Activated naive CD4-positive, alpha-beta T cell treated with Interleukin-2 at 50 U/mL for 16 hours (primary cell): ENCODE results near the gene SLC9A9.
"Not testable (repeated sequence)": the region's sequence is repeated elsewhere in the genome, so short reads cannot be mapped to it uniquely, and the experiment has no call there.

ENCODE experiments used
- DNase-seq: peaks from one replicate; pipeline ENCODE4 v3.0.0-alpha.2; 2020

SLC9A9 gene

DNA sequence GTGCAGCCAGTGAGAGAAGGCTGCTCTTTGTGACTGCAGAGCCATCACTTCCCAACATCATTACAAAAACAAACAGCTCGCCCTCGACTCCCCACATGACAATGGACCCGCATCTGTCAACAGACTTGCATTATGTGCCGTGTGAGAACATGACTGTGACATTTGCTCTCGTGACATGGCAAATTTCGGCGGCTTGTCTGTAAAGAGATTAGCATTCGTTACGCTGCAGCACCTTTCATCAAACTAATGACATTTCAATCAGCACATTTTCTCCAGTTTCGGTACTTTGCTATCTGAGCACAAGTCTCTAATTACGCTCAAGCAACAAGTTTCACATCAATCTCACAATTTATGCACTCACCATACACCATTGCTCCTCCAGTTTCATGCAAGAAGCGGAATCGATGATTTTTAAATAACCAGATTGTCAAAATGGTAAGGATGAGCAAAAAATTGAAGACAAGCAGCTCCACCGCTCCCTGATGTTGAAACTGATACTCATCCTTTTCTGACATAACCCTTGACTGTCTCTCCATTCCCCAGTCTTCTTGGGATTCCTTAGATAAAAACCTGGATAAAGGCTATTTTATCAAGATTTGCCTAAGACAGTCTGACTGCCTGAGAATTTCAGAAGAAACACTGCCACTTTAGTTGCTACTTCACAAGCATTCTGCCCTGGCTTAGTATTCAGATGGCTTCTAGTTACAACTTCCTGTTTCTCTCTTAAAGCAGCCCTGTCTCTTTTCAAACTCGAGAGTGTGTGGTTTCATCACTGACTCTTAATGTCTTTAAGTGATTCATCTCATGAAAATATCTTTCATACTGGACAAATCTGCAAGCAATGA, at the start of gene SLC9A9:
Gene SLC9A9 (minus strand): TSS at position 682 of the 845 bp plus-strand sequence. CDS start 146 bp downstream, at position 536.
- DNase-seq: peak; percentile 35

DNA sequence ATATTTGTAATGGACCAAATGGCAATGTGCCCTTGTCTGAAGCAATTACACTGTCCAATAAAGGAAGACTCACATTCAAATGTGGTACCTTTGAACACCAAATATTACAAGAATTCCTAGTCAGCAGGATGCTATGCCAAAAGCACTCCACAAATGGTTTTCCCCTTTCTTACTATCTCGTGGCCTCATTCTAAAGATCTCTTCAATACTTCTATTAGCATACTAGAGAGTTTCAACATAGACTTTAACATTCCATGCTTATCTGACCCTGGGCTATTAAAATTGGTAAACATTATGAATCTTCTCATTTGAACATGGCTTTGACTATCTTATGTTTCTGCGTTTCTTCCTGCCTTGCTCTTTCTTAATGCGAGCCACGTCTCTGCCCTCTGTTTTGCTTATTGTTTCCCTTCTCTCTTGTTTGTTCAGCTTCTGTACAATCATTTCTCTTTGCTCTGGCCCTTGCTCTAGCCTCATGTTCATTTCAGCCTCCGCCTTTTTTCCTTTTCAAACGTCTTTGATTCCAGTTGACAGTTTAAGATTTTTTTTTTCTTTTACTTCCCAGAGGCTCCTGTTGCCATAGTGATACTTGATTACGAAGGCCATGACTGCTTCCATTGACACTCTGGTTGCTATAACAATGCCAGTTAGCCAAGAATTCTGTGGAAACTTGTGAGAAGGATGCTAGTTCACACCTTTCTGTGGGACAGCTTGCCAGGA, 49.5 kb upstream of the SLC9A9 start:
- no peak for DNase-seq

DNA sequence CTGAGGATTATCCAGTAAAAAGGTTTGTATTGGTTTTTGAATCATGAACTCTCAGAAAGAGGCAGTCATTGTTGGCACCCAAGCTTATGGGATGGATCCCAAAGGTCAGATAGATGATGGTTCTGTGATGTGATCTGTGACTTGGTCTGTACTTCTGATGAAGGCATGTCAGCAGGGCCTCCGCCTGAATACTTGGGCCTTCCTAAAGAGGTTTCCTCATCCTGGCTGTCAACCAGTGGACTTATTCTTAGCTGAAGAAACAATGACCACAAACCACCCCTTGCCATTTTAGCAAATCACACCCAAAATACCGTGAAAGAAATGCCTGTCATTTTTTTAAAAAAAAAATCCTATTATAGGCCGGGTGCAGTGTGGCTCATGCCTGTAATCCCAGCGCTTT, 48.2 kb upstream of the SLC9A9 start:
- no peak for DNase-seq

DNA sequence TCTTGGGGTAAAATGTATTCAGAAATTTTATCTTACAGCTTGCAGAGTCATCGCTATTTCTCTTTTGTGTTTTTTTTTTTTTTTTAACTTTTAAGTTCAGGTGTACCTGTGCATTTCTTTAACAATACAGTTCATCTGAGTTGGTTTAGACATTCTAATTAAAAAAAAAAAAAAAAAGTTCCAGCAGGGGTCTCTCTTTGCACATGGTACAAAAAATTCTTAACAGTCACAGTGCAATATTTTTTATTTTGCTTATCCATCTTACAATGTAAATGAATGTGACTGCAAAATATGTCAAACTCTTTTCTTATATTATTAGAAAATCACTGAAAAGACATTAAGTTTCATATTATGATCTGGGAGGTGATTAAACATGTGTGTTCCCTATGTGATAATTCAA, 47.5 kb upstream of the SLC9A9 start:
- DNase-seq: no peak

DNA sequence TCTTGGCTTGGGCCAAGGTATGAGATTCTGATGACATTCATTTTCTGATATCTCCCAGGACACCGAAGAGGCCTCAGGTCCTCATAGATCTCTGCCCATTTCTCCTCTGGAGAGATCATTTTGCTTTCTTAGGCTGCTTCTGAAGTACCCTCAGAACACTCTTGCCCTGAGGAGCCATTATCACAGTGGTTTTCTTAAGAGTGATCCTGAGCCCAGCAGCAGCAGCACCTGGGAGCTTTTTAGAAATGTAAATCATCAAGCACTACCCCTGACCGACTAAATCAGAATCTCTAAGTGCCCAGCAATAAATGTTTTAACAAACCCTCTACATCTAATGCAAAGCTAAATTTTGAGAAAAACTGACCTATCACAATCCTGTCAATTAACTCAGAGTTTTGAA, 40.6 kb upstream of the SLC9A9 start:
- no peak for DNase-seq

DNA sequence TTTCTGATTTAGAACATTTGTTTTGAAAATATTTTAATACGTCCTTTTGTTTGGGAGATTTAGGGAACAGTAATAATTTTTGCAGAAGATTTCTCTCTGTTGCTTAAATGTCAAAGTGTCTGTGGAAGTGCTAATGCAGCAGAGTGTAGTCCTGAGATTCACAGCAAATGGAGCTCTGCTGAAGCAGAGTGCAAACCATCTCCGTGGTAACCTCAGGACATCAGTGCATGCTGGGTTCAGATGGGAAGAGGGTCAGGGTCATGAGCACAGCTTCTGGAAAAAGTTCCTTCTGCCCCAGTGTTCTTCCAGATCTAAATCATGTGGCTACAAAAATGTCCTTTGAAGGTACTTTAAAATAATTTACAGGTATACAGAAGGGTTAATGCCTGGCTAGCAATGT, 39.9 kb upstream of the SLC9A9 start:
- no peak for DNase-seq

DNA sequence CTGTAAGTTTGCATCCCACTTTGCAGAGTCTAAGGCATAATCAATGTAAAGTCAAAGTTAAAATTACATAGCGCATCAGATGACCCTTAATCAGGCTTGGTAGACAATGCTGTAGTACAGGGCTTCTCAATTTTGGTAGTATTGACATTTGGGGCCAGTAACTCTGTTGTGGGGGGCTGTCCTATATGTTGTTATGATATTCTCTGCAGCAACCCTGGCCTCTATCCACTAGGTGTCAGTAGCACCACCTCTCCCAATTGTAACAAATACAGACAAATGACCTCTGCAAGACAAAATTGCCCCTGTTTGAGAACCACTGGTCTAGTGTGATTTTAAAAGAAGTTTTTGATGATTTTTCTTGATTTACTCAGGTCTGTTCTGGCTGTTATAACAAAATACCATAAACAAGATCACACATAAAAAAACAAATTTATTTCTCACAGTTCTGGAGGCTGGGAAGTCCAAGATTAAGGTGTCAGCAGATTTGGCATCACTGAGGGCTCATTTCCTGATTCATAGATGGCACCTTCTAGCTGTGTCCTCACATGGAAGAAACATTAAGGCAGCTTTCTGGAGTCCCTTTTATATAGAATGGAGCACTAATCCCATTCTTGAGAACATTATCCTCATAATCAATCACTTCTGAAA, 37.6 kb upstream of the SLC9A9 start:
- peak; percentile 5 for DNase-seq

DNA sequence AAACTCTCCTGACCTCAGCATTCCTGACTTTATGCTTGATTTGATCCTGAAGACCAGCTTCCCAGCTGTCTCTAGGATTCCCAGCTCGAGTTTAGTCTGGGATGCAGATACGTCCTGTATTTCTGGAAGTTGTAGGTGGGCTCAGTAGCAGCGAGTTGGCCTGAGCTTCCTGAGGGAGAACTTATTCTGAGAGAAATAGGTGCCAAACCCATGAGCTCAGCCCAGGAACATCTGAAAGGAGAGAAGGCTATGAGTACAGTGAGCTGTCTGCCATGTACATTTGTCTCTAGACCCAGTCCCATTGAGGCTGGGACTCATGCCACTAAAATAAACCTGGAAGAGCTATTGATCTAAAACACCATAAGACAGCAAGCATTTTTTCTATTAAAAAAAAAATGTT, 36.6 kb upstream of the SLC9A9 start:
- no peak for DNase-seq

DNA sequence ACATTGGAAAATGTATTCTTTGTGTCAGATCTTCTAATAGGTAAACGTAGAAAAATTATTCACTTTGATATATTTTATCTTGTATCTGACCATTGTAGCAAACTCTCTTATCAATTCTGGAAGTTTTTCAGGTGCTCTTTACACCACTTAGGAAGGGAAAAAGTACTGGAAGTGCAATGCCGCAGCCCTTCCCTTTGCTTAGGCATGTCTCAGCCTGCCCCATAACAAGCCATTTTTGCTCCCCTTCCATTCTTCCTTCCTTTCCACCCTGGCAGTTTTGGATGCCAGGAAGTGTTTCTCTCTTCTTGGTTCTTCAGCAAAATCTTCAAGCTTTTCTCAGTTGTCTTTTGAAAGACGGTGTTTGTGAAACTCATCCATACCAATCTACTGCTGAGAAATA, 34.9 kb upstream of the SLC9A9 start:
- DNase-seq: no peak

DNA sequence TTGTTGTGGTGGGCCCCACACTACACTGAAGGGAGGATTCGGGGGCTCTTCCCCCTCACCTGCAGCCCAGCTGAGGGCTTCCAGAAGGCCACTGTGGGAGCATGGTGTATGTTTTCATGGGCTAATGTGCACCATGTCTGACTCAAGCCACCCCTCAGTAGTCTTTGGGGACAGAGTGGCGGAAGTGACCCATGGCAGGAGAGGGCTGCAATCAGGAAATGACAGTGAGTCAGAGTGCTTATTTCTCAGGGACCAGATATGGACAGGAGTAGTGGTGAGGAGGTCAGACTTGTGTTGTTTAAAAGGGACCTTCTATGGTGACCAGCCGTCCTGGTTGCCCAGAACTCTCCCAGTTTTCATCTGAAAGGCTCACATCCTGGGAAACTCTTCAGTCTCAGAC, 32.8 kb upstream of the SLC9A9 start:
- no peak for DNase-seq

DNA sequence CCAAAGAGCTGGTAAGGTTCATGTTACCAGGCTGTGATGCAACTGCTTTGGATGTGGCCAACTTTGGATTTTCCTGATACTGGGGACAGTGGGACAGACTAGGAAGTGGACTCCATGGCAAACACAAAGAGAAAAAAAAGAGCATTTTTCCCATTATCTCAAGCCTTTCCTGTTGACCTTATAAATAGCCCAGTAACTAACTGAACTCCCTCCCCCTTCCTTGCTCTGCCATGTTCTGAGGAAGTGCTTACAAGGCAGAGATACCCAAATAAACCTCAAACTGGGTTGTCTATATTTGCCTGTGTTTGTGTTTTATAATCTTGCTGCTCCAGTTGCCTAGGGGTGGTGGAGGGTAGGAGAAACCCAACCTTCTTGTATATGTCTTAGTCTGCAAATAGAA, 27.3 kb upstream of the SLC9A9 start:
- no peak for DNase-seq

DNA sequence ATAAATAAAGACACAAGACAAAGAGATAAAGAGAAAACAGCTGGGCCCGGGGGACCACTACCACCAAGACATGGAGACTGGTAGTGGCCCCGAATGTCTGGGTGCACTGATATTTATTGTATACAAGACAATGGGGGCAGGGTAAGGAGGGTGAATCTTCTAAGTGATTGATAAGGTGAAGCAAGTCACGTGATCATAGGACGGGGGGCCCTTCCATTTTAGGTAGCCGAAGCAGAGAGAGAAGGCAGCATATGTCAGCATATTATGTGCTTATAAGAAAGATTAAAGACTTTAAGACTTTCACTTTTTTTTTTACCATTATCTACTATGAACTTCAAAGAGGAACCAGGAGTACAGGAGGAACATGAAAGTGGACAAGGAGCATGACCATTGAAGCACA, 25.3 kb upstream of the SLC9A9 start:
- DNase-seq: not testable (repeated sequence)

DNA sequence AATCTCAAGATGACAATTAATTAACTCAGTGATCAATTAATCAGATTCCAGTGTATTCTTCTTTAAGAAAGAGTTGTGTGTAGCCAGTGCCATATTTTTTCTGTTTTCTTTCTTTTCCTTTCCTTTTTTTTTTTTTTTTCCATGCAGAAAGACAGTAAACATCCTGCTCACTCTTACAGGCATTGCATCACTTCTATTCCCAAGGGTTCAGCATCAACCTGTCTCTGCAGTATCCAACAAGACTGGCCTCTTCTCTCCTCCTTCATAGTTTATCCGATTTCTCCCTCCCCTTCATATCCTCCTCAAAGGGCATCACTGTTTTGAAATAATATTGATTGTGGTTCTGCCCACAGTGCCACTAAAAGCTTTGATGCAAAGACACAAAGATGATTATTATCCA, 17.0 kb upstream of the SLC9A9 start:
- DNase-seq: no peak

DNA sequence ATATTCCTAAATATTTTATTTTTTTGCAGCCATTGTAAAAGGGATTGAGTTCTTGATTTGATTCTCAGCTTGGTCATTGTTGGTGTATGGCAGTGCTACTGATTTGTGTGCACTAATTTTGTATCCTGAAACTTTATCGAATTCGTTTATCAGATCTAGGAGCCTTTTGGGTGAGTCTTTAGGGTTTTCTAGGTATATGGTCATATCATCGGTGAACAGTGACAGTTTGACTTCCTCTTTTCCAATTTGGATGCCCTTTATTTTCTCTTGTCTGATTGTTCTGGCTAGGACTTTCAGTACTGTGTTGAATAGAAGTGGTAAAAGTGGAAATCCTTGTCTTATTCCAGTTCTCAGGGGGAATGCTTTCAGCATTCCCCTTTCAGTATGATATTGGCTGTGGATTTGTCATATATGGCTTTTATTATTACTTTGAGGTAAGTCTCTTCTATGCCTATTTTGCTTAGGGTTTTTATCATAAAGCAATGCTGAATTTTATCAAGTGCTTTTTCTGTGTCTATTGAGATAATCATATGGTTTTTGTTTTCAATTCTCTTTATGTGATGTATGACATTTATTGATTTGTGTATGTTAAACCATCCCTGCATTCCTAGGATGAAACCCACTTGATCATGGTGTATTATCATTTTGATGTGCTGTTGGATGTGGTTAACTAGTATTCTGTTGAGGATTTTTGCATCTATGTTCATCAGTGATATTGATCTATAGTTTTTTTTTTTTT, 11.4 kb upstream of the SLC9A9 start:
- DNase-seq: no peak

DNA sequence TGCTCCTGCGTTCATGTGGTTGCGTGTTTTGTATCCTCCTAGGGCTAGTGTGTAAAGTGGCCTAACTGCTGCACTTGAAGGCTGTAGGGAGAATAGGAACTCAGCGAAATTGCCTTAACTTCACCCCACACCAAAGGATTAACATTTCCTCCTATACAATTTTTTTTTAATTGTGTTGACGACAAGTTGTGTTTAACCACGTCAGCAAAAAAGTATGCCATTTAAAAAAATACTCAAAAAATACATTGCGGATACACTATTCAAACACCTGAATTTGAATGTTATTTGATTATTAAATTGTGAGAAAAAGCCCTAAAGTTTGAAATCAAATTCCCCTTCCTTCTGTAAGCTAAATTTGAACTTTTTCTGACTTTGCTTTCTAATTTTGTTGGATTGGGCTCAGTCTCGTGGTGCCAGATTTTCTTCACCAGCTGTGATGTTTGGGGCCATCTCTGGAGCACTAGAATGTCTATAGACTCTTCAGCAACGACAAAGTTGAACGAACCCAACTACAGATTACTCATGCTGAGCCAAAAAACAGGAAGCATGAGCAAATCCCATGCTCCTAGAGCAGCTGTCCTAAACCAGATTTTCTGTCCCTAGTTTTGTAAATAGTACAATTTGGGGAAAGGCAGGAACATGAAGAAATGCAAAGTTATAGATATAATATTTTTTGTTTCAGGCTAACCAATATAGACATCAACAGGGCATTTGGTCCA, 8.1 kb upstream of the SLC9A9 start:
- no peak for DNase-seq

DNA sequence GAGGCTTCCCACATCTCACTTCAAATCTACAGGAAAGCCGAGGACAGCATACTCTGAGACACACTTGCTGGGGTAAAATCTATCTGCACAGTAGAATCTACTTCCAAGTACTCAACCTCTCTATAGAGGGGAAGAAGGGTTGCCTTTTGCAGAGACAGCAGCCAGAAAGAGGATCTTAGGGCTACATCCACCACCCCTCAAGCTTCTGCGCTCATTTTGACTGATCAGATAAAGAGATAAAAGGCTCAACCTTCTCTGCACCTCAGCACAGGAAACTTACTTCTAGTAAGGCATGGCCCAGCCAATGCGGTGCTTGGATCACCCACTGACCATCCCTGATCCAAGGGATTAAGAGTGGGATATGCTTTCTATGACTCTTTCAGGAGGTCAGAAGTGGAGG, 6.9 kb upstream of the SLC9A9 start:
- no peak for DNase-seq

DNA sequence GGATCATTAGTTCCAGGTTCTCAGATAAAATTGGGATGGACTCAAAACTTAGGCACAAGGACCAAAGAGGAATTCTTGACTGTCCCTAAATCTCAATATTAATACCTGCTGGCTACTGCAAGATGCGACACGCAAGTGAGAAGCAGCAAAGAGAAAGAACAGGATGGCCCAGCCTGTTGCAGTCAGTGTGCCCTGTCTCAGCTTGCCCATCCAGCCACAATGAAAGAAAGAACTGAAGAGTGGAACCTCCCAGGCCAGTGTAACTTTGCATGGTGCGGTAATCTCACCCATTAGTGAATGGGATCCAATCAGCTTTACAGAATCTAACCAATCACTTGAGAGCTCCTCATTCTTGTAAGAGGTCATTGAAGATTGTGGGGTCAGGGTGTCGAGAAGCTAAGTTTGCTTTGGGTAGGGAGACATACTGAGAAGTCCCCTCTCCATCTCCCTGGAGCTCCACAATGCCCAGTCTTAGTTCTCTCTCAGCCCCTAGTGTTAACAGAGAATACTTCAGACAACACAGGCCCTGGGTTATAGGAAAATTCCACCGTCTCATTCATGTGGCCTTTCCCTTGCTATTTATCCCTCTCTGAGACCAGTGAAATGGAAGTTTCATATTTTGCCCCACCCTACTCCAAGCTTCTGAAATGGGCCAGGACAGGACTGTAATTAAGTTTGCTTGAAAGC, 3.2 kb upstream of the SLC9A9 start:
- no peak for DNase-seq

DNA sequence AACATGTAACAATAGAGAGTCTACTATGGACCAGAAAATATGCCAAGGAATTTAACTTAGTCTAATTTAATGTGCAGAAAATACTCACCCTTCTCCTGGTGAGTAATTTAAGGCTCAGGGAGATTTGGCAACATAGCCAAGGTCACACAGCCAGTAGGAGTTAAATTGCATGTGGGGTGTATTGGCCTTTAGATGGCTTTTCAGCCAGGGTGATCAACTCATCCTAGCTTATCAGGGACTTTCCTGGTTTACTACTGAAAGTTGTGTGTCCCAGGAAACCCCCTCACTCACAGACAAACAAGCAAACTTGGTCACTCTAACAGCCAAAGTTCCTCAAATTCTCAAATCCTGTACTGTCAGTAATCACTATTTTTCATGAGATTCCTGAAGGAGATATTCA, 2.6 kb upstream of the SLC9A9 start:
- DNase-seq: no peak

DNA sequence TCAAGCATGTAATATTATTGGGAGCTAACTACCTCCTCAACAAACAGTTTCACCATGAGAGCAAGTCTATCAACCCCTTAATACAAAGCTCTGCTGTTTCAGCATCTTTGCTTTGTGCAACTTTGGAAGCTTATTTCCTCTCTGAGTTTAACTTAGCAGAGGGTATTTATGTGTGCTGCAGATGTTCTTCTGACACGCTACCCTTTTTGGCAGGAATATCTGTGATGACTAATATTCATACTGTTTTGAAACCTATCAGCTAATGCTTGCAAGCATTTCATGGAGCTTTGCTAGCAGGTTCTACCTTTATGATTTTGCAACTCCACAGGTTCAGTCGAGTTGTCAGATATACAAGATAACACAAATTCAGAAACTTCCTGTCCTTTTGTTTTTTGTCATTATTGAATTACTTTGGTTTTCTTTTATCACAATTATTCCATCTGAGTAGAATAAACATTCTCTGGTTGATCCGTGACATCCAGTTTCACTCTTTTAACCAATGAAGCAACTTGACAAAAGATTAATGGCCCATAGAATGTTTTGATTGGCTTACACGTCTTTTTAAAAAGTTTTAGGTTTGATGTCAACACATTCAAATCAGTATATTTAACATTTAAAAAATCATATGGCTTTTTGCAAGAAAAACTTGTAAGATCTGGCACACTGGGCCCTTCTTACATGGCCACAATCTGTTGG, 1.7 kb upstream of the SLC9A9 start:
- DNase-seq: no peak

DNA sequence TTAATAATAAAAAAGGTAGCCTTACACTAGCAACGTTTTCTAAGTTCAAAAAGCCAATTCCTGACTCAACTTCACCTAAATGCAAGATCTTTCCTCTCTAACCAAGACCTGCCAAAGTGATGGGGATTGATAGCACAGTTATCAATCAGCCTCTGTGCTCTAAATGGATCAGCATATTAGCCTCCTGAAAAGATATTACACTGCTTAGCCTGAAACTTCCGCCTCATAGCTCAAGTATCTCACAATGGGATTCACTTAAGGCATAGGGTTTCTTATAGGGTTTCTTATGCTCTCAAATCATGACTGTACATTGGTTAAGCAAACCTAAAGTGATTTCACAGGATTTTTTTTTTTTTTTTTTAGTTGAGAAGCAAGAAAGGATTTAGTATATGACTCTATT, 436 bp upstream of the SLC9A9 start:
- no peak for DNase-seq

DNA sequence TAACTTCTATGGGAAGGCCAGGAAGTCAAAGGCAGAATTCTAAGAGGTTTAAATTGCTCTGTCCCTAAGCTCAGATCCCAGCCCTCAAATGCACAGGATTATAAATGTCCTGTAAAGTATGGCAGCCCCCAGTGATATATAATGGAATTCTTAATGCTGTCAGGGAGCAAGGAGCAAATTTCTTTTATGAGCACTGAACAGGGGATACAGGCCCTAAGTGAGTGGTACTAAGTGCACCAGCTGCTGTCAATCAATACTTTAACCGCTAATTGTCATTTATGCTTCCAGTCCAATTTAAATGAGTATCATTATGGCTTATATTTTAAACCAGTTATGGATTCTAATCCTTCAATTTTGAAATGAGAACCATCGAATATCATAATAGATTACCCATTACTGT, 4.7 kb downstream of the SLC9A9 start:
- no peak for DNase-seq
